GM12892 (cell line): ENCODE measurements around the gene CPOX.
"Not testable (repeated sequence)": the region's sequence is repeated elsewhere in the genome, so short reads cannot be mapped to it uniquely, and the experiment has no call there.

Experiments used
- DNase-seq: peaks from one replicate; pipeline ENCODE4 v3.0.0; 2011; ENCODE audit not compliant: insufficient read length
- FAIRE-seq: peaks from 2 replicates; lab custom pipeline; 2011; peaks lifted over from hg19 to GRCh38; lab: Jason Lieb, UNC
- POLR2A ChIP-seq: IDR thresholded peaks from 2 replicates; pipeline ENCODE4 v1.6.1; 2011; ENCODE audit warnings: low read depth, low read length, control low read depth
- POLR2AphosphoS5 ChIP-seq: IDR thresholded peaks from 2 replicates; pipeline ENCODE4 v1.6.1; 2011; ENCODE audit warnings: low read depth, low read length, control low read depth
- TAF1 ChIP-seq: IDR thresholded peaks from 2 replicates; pipeline ENCODE4 v1.6.1; 2011; ENCODE audit warnings: low read depth, mild to moderate bottlenecking, control low read depth, low read length, borderline replicate concordance

CPOX gene

DNA sequence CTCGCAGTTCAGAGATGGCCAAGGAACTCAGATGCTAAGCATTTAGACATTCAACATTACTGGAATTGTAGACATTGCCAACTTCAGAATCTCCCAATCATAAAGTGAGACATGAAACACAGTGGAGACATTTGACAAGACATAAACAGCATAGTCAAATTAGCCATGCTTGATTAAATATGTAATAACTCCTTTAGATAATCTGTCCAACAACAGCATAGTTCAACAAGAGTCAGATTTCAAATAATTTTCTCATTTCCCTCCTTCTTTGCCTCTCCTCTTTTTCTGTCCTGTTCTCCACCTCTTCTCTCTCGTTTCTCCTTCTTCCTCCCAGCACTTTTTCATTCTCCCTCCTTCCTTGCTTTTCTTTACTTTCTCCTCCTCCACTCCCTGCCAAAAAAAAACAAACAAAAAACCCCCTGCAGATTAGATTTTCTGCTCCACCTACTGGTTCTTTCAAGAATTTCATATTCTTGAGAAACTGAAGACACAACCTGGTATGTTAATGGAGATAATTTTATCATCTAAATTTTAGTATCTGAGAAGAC lies 20.2 kb downstream of the CPOX start:
- FAIRE-seq: peak; percentile 14
- DNase-seq: no peak
- TF ChIP-seq POLR2AphosphoS5 (no peak), TAF1 (no peak), POLR2A (no peak)

DNA sequence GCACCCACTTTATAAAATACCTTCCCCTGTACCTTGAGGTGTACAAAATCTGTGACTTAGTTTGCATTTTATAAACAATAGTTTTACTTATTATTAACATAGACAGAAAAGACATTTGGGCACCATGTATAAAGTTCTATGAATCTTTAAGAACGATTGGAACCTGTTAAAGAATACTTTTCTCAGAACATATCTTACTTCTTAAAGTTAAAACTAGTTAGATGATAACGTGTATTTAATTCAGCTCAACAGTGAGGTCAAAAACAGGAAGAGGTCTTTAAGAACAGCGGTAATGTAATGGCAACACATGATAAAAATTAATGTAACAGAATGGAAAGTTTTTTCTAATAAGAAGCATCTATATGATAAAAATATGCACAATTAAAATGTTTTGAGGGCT lies 25.0 kb downstream of the CPOX start:
- TF ChIP-seq POLR2A (no peak), POLR2AphosphoS5 (no peak), TAF1 (no peak)
- DNase-seq: no peak
- peak; percentile 53 for FAIRE-seq

DNA sequence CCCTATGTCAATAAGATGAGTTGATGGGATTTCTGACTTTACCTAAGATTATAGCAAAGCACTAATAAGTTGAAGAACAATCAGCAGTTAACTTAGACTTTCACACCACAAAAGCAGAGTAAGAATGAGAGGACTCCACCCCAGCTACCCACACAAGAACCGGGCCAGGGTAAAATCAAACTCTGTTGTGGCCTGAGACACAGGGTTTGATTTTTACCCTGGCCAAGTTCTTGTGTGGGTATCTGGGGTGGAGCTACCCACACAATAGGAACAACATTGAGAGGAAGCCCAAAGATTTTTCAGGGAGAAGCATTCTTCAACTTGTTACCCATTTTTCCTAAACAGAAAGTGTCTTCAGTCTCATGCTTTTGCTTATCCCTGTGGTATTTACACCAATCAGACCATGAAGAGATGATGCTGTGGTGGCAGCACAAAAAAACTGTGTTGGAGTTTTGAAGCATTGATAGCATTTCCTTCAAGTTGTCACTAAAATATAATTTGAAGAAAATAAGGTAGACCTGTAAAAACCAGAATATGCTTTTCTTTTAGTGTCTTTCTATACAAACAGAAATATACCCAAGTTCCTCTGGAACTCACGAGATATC lies 25.6 kb downstream of the CPOX start:
- no peak for TF ChIP-seq POLR2A
- TF ChIP-seq POLR2AphosphoS5: no peak
- no peak for TF ChIP-seq TAF1
- DNase-seq (no peak), FAIRE-seq (peak; percentile 93)

DNA sequence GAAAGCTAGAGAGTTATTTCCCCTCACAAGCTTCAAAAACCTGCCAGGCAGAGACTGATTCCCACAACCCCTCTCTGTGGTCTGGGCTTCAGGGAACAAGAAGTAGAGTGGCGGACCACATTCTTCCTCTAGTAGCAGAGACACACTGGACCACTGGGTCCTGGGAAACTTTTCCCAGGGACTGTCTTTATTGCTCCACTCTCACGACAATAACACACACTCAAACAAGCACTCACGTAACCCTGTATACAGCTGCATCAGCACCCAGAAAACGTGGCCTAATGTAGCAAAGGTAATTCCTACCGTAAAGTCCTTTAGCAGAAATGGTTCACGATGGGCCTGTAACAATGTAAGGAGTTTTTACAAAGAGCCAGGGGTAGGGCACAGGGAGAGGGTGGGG lies 27.6 kb downstream of the CPOX start:
- FAIRE-seq (no peak), DNase-seq (no peak)
- no peak for TF ChIP-seq POLR2A
- TF ChIP-seq POLR2AphosphoS5: no peak
- TF ChIP-seq TAF1: no peak

DNA sequence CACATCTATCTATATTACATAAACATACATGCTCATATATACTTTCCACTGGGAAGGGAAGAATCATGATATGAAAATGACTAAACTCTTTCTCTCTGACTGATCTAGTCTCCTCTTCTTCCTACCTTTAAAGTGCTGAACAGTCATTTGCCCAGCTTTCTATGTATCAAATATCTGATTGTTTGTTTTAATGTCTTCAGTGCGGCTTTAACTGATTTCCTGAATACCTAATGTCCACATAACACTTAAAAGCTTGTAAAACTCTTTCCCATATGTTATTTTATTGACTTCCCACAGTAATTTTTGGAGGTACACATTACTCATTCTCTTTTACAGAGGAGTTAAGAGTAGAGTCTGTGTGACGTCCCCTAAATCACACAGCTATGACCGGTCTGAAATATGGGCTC lies 28.2 kb downstream of the CPOX start:
- TF ChIP-seq TAF1: no peak
- no peak for TF ChIP-seq POLR2A
- TF ChIP-seq POLR2AphosphoS5: no peak
- no peak for DNase-seq
- peak; percentile 78 for FAIRE-seq

DNA sequence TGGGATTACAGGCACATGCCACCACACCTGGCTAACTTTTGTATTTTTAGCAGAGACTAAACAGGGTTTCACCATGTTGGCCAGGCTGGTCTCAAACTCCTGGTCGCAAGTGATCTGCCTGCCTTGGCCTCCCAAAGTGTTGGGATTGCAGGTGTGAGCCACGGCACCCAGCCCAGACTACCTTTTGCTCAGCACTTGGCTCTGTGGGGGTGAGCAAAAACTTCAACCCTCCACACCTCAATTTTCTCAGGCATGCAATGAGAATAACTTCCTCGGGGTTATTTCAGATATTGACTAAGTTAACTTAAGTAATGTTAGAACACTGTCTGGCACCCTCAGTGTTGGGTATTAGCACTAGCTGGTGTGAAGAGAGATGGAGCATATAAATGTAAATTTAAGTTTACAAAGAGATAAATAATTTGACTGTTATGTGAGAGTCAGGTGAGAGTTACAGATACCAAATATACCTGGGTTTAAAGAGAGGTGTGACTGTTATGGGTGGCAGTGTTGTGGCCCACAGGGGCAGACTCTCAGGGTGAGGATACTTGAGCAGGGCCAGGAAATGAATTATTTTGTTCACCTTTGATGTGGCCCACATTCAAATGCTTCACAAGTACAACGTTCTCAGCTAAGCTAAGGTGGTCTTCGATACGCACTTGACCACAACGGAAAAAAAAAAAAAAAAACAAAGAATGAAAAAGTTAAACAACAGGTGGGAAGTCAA lies 29.0 kb downstream of the CPOX start:
- TF ChIP-seq TAF1: no peak
- 0 out of 2 replicates have a peak, but pooled peaks have one; percentile 13 for TF ChIP-seq POLR2A
- peak; percentile 27 for TF ChIP-seq POLR2AphosphoS5

DNA sequence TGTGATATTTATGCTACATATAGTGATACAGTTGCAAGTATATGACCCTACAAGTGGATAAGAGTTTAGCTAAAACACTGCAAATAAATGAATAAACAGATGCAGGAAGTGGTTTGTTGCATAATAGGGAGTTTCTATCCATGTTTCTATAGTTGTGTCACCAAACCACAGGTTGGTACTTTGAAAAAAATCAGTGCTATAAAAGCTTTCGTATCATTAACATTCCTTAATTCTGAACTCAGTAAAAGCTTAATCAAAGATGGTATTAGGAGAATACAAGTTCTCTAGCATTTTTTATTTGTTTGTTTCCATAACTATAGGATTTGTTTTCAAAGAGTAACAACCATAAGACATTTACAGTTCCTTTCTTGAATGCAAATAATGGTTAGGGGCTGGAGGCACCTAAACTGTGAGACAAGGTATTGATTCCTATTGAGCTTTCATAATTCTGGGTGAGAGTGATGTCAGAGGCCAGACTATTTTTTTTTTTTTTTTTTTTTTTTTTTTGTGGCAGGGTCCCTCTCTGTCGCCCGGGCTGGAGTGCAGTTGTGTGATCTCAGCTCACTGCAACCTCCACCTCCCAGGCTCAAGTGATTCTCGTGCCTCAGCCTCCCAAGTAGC lies 29.6 kb downstream of the CPOX start:
- TF ChIP-seq TAF1 (no peak), POLR2AphosphoS5 (0 out of 2 replicates have a peak, but pooled peaks have one; percentile 6)
- FAIRE-seq: peak; percentile 90
- DNase-seq: no peak

More for the DNA sequence above, 29.0 kb downstream of the CPOX start:
- DNase-seq: no peak
- peak; percentile 91 for FAIRE-seq

DNA sequence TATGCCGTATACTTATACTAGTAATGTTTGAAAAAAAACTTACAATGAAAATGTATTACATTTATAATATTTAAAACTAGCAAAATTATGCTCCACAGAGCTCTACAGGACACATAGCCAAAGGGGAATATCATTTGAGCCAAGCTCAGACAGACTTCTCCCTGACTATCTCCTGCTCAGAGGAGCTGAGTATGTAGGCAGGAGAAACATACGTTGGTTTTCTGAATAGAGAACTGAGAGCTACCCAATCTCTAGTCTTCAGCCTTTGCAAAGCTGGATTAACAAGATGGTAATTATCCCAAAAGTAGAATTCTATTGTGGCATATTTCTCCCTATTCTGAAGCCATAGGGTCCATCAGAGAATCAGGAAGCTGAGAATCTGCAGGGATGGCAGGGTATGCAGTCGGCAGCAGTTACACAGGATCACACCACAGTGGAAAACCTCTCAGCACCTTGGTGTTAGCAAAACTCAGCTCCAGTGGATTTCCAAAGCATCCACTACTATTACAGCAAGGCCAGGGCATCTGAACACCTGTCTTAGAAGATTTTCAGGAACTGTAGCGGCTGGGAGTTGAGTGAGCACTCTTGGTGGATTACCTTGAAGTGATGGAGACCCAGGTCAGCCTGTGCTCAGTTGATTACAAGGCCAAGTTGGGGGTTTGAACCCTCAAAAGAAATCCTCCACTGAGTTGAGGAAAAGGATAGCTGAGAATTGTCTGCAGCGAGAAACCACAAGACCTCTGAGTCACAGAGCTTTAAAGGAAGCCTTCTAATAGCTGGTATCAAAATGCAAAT lies 31.5 kb downstream of the CPOX start:
- TF ChIP-seq POLR2A: peak; percentile 88
- TF ChIP-seq TAF1: no peak
- TF ChIP-seq POLR2AphosphoS5: peak; percentile 92
- no peak for DNase-seq
- peak; percentile 78 for FAIRE-seq

DNA sequence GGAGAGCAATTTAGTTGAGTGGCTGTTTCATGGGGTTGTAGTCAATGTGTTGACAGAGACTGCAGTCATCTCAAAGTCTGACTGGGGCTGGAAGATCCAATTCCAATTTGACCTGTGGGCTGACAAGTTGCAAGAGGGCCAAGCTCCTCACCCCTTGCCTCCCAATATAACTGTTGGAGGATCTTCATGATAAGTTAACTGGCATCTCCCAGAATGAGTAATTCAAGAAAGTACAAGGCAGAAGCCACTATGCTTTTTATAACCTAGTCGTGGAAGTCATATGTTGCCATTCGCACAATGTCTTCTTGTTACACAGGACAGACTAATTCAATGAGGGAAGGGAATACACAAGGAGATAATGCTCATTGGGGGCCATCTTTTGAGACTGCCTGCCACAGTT lies 32.5 kb downstream of the CPOX start:
- DNase-seq (no peak), FAIRE-seq (peak; percentile 83)
- TF ChIP-seq POLR2AphosphoS5 (peak; percentile 66; the same call in 1 of the 2 replicates), TAF1 (peak; percentile 50; the same call in 1 of the 2 replicates), POLR2A (peak; percentile 69)

DNA sequence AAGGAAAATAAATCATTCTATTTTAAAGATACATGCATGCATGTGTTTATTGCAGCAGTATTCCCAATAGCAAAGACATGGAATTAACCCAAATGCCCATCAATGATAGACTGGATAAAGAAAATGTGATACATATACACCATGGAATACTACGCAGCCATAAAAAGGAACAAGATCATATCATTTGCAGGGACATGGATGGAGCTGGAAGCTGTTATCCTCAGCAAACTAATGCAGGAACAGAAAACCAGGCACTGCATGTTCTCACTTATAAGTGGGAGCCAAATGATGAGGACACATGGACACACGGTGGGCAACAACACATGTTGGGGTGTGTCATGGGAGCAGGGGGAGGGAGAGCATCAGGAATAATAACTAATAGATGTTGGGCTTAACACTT lies 33.6 kb downstream of the CPOX start:
- not testable (repeated sequence) for FAIRE-seq, DNase-seq
